Neural crest cell (in vitro differentiated cells): ENCODE results near the gene DHX40. TPM values are rescaled to one million over a fixed set of nuclear protein-coding genes. Genes with fewer than 3 reads are reported as not detected.
"Not testable (repeated sequence)": the region's sequence is repeated elsewhere in the genome, so short reads cannot be mapped to it uniquely, and the experiment has no call there.

ENCODE experiments used
- DNase-seq: peaks from one replicate; pipeline ENCODE4 v3.0.0; 2021; ENCODE audit warnings: low read depth, mixed read lengths, low spot score
- H3K27ac Mint-ChIP-seq: one replicate; pipeline ENCODE4 v1.8.0; 2021; ENCODE audit warnings: mild to moderate bottlenecking, mixed read lengths; ENCODE audit not compliant: unreplicated experiment
- H3K27me3 Mint-ChIP-seq: 2 replicates; pipeline ENCODE4 v1.8.0; 2021; ENCODE audit warnings: low read depth, mild to moderate bottlenecking, mixed read lengths
- H3K36me3 Mint-ChIP-seq: 2 replicates; pipeline ENCODE4 v1.8.0; 2021; ENCODE audit warnings: low read depth, mild to moderate bottlenecking, mixed read lengths
- H3K4me1 Mint-ChIP-seq: 2 replicates; pipeline ENCODE4 v1.8.0; 2021; ENCODE audit warnings: mixed read lengths
- H3K4me3 Mint-ChIP-seq: one replicate; pipeline ENCODE4 v1.8.0; 2021; ENCODE audit warnings: mild to moderate bottlenecking, mixed read lengths
- H3K9me3 Mint-ChIP-seq: 2 replicates; pipeline ENCODE4 v1.8.0; 2021; ENCODE audit warnings: mixed read lengths
- total RNA-seq: library from RNA; stranded (reverse); gene quantifications from 2 replicates; pipeline ENCODE4 v1.2.1, GENCODE V29; 2021
- TF ChIP-seq, protein P1 (sequence below): fragments of 200-600 bp; sonication (generic); conservative IDR thresholded peaks from 2 replicates; pipeline ENCODE4 v1.5.0; 2021; ENCODE audit warnings: antibody characterized with exemption, mild to moderate bottlenecking

DHX40 gene
- total RNA-seq, 1 donor from 2014 or later = 54.0 TPM

DNA sequence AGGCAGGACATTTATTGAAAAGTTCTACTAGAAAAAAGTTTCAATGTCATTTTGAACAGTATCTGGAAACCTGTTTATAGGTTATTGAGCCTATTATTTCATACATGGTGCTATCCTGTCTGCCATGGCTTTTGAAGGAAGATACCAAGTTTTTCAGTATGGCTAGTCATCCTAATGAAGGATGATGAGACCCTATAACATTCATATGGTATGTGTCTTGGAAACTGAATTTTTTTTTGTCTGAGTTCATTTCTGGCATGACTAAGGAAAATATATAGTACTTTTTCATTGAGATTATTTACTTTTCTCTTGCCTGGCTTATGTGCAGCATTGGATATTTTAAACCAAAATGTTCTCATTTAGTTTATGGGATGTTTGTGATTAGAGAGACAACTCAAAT lies 84.5 kb downstream of the DHX40 start:
- TF ChIP-seq, protein P1, sequence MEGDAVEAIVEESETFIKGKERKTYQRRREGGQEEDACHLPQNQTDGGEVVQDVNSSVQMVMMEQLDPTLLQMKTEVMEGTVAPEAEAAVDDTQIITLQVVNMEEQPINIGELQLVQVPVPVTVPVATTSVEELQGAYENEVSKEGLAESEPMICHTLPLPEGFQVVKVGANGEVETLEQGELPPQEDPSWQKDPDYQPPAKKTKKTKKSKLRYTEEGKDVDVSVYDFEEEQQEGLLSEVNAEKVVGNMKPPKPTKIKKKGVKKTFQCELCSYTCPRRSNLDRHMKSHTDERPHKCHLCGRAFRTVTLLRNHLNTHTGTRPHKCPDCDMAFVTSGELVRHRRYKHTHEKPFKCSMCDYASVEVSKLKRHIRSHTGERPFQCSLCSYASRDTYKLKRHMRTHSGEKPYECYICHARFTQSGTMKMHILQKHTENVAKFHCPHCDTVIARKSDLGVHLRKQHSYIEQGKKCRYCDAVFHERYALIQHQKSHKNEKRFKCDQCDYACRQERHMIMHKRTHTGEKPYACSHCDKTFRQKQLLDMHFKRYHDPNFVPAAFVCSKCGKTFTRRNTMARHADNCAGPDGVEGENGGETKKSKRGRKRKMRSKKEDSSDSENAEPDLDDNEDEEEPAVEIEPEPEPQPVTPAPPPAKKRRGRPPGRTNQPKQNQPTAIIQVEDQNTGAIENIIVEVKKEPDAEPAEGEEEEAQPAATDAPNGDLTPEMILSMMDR = no peak
- no peak overlapping the region for H3K4me3 Mint-ChIP-seq
- H3K27ac Mint-ChIP-seq = no peak overlapping the region
- H3K36me3 Mint-ChIP-seq = peaks cover 34% of the 10 kb centered on the region
- no peak for DNase-seq
- peaks cover 6% of the 10 kb centered on the region for H3K9me3 Mint-ChIP-seq
- no peaks in the 10 kb centered on the region for H3K4me1 Mint-ChIP-seq
- no peaks in the 10 kb centered on the region for H3K27me3 Mint-ChIP-seq

DNA sequence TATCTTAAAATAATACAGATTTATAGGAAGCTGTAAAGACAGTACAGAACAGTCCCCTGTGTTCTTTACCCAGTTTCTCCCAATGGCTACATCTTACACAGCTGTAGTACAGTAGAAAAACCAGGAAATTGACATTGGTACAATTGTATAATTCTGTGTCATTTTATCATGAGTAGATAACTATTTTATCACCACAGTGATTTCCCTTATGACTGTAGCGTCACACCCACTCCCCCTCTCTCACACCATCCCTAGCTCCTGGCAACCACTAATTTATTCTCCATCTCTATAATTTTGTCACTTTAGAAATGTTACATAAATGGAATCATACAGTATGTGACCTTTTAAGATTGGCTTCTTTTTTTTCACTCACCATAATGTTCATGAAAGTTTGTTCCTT lies 85.2 kb downstream of the DHX40 start:
- Mint-ChIP-seq H3K27ac (no peak overlapping the region), H3K4me1 (no peaks in the 10 kb centered on the region), H3K9me3 (peaks cover 6% of the 10 kb centered on the region), H3K36me3 (peaks cover 35% of the 10 kb centered on the region), H3K27me3 (no peaks in the 10 kb centered on the region), H3K4me3 (no peak overlapping the region)
- DNase-seq = no peak
- TF ChIP-seq, protein P1 = no peak

DNA sequence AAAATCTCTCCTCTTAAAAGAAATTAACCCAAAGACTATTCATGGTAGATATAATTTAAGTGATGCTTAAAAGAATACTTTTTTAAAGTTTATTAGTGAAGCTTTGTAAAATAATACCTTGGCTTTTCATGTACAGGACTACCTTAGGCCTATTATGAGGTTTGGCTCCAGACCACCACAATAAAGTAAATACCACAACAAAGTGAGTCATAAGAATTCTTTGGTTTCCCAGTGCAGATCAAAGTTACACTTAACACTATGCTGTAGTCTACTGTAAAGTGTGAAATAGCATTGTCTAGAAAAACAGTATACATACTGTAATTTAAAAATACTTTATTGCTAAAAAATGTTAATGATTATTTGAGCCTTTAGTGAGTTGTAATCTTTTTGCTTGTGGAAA lies 85.9 kb downstream of the DHX40 start:
- Mint-ChIP-seq H3K4me3 (no peak overlapping the region), H3K4me1 (no peaks in the 10 kb centered on the region), H3K36me3 (peaks cover 40% of the 10 kb centered on the region), H3K9me3 (peaks cover 6% of the 10 kb centered on the region), H3K27ac (no peak overlapping the region), H3K27me3 (no peaks in the 10 kb centered on the region)
- no peak for DNase-seq
- TF ChIP-seq, protein P1 = no peak

DNA sequence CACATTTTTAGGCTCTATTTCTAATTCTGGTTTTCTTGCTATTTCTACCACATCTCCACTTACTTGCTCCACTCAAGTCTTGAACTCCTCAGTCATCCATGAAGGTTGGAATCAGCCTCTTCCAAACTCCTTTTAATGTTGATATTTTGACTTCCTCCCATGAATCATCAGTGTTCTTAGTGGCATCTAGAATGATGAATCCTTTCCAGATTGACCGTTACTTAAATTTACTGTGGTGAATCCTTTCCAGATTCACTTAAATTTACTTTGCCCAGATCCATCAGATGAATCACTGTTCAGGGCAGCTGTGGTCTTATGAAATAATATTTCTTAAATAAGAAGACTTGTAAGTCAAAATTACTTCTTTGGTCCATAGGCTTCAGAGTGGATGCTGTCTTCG lies 86.7 kb downstream of the DHX40 start:
- Mint-ChIP-seq H3K4me1 (no peaks in the 10 kb centered on the region), H3K27ac (no peak overlapping the region), H3K9me3 (peaks cover 6% of the 10 kb centered on the region), H3K4me3 (no peak overlapping the region), H3K27me3 (no peaks in the 10 kb centered on the region), H3K36me3 (peaks cover 40% of the 10 kb centered on the region)
- DNase-seq = no peak
- TF ChIP-seq, protein P1 = no peak

DNA sequence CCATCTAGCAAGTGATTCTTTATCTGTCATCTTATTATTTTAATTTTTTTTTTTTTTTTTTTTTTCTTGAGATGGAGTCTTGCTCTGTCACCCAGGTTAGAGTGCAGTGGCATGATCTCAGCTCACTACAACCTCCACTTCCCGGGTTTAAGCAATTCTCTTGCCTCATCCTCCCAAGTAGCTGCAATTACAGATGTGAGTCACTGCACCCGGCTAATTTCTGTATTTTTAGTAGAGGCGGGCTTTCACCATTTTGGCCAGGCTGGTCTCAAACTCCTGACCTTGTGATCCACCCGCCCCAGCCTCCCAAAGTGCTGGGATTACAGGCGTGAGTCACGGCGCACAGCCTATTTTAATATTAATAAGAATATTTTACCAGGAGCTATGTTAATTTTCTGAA lies 91.2 kb downstream of the DHX40 start:
- H3K9me3 Mint-ChIP-seq, H3K27me3 Mint-ChIP-seq, H3K4me1 Mint-ChIP-seq, DNase-seq, H3K27ac Mint-ChIP-seq, H3K4me3 Mint-ChIP-seq: not testable (repeated sequence)
- peaks cover 28% of the 10 kb centered on the region for H3K36me3 Mint-ChIP-seq

Other genes starting within 250 kb of the DHX40 start
- gene YPEL2, start 234.0 kb upstream of the DHX40 start, total RNA-seq = 2.6 and 2.7 TPM in 2 replicates
- 244 and 255 TPM in 2 replicates for gene CLTC, start 54.3 kb downstream of the DHX40 start, total RNA-seq
- 25.9 and 33.7 TPM in 2 replicates for gene PTRH2, start 141.8 kb downstream of the DHX40 start, total RNA-seq
- gene VMP1, start 142.0 kb downstream of the DHX40 start, total RNA-seq = 53.8 and 62.6 TPM in 2 replicates